MCF 10A (cell line): ENCODE results near the gene FAM50A. TPM values are rescaled to one million over a fixed set of nuclear protein-coding genes. Genes with fewer than 3 reads are reported as not detected.

Source experiments
- BruUV-seq: library from RNA; stranded (reverse); fragments of 400-500 nt; replicated peaks from 2 replicates; lab custom pipeline; 2021; lab: Mats Ljungman, UMichigan
- CTCF ChIA-PET: fragments of 300-600 bp; sonication (Branson Sonifier 250); formaldehyde crosslinking; extraction: SDS; loops from one replicate; lab custom pipeline; 2021; ENCODE audit warnings: antibody characterized with exemption, inconsistent platforms; lab: Yijun Ruan, JAX
- POLR2A ChIA-PET: fragments of 300-600, 350-650 bp; sonication (Branson Sonifier 250); formaldehyde crosslinking; extraction: SDS; loops from one replicate; lab custom pipeline; 2020; ENCODE audit warnings: antibody characterized with exemption, inconsistent platforms; lab: Yijun Ruan, JAX
- DNase-seq: peaks from one replicate; pipeline ENCODE4 v3.0.0-alpha.2; 2018; ENCODE audit not compliant: unreplicated experiment
- H3K27ac Mint-ChIP-seq: one replicate; pipeline ENCODE4 v1.8.0; 2022; ENCODE audit warnings: mild to moderate bottlenecking, low read depth, mixed read lengths; ENCODE audit not compliant: unreplicated experiment
- H3K27me3 Mint-ChIP-seq: one replicate; pipeline ENCODE4 v1.8.0; 2022; ENCODE audit warnings: mixed read lengths; ENCODE audit not compliant: insufficient read depth, unreplicated experiment
- H3K36me3 Mint-ChIP-seq: one replicate; pipeline ENCODE4 v1.8.0; 2022; ENCODE audit warnings: mild to moderate bottlenecking, moderate library complexity, mixed read lengths; ENCODE audit not compliant: insufficient read depth, unreplicated experiment
- H3K4me1 Mint-ChIP-seq: one replicate; pipeline ENCODE4 v1.8.0; 2022; ENCODE audit warnings: mixed read lengths; ENCODE audit not compliant: insufficient read depth, unreplicated experiment
- H3K4me3 Mint-ChIP-seq: one replicate; pipeline ENCODE4 v1.8.0; 2022; ENCODE audit warnings: mild to moderate bottlenecking, moderate library complexity, mixed read lengths; ENCODE audit not compliant: unreplicated experiment
- H3K9me3 Mint-ChIP-seq: one replicate; pipeline ENCODE4 v1.8.0; 2022; ENCODE audit warnings: mixed read lengths; ENCODE audit not compliant: unreplicated experiment
- intact Hi-C: fragments of 100-400 bp; cut with micrococcal nuclease; formaldehyde crosslinking; loops from 2 replicates; pipeline ENCODE4 v1.14.1; 2022
- total RNA-seq: library from RNA; stranded (reverse); gene quantifications from 2 replicates; pipeline ENCODE4 v1.2.3, GENCODE V29; 2022
- TF ChIP-seq, protein P1 (sequence below): fragments of 200-600 bp; IDR thresholded peaks from one replicate; pipeline ENCODE4 v1.8.0; 2022; ENCODE audit warnings: antibody characterized with exemption, mild to moderate bottlenecking; ENCODE audit not compliant: unreplicated experiment

FAM50A gene
- total RNA-seq, 1 experiment from 2014 or later = 62.1 TPM

DNA sequence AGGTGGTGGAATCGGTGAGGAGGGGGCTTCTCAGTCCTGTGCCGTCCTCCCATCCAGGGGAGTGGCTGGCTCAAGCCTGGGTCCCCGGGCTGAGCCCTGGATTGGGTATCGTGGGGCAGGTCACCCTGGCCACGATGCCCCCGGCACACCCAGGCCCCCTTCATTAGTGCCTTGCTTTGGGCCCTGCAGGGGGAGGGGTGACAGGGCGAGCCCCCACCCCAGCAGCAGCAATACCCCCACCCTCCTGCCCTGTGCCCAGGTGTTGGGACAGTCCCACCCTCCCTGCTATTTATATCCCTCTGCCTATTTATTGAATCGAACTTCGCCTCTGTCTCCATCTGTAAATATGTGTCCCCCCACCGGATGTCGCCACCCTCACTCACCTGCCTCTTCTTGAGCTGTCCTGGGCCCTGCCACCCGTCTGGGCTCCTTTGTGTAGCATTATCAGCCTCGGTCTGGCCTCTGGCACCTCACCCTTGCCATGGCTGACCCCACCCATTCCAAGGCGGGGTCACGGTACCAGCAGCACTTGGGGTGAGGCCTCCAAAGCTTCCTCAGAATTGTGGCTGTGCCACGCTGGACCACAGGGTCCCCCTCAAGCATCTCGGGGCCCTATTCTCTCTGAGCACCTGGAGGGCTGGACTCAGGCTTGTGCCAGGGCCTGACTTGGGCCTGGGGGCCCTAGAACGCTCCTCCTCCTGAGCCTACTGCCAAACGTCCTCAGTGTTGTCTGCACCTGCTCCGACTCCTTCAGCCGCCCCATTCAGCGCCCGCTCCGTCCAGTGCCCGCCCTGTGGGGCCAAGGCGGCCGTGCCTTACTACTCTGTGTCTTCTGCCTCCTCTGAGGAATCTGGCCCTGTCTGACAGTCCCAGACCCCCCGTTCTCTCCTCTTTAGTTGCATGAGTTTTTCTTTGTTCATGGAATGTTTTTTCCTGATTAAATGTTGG is 29.0 kb downstream of the FAM50A start:
- POLR2A ChIA-PET = no interaction called here
- Mint-ChIP-seq H3K4me1 (no peaks in the 10 kb centered on the region), H3K27me3 (peaks cover 13% of the 10 kb centered on the region), H3K4me3 (no peak overlapping the region), H3K36me3 (peaks cover 29% of the 10 kb centered on the region), H3K9me3 (no peaks in the 10 kb centered on the region), H3K27ac (no peak overlapping the region)
- DNase-seq = no peak
- TF ChIP-seq, protein P1, sequence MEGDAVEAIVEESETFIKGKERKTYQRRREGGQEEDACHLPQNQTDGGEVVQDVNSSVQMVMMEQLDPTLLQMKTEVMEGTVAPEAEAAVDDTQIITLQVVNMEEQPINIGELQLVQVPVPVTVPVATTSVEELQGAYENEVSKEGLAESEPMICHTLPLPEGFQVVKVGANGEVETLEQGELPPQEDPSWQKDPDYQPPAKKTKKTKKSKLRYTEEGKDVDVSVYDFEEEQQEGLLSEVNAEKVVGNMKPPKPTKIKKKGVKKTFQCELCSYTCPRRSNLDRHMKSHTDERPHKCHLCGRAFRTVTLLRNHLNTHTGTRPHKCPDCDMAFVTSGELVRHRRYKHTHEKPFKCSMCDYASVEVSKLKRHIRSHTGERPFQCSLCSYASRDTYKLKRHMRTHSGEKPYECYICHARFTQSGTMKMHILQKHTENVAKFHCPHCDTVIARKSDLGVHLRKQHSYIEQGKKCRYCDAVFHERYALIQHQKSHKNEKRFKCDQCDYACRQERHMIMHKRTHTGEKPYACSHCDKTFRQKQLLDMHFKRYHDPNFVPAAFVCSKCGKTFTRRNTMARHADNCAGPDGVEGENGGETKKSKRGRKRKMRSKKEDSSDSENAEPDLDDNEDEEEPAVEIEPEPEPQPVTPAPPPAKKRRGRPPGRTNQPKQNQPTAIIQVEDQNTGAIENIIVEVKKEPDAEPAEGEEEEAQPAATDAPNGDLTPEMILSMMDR = no peak
- BruUV-seq = no TSS peak
- CTCF ChIA-PET = interaction anchor here (0.8 to 1.1 kb wide), 2 partner anchors 13 to 116 kb away, joined by 3 to 4 read pairs; partner anchors contain the start of gene UBL4A
- intact Hi-C loops = no loop called here

GRCh38 chrX:154473683-154474082 is 29.7 kb downstream of the FAM50A start:
- ChIA-PET CTCF (interaction anchor here (1.1 kb wide), 1 partner anchor 12 kb away, joined by 4 read pairs; the partner anchor contains the start of gene UBL4A), POLR2A (no interaction called here)
- BruUV-seq = no TSS peak
- no peak for DNase-seq
- peaks cover 13% of the 10 kb centered on the region for H3K27me3 Mint-ChIP-seq
- no peaks in the 10 kb centered on the region for H3K9me3 Mint-ChIP-seq
- H3K27ac Mint-ChIP-seq = no peak overlapping the region
- intact Hi-C loops = no loop called here
- H3K4me1 Mint-ChIP-seq = no peaks in the 10 kb centered on the region
- no peak overlapping the region for H3K4me3 Mint-ChIP-seq
- TF ChIP-seq, protein P1 = no peak
- H3K36me3 Mint-ChIP-seq = peaks cover 29% of the 10 kb centered on the region

GRCh38 chrX:154476821-154477220 is 32.9 kb downstream of the FAM50A start:
- intact Hi-C loops = no loop called here
- H3K27me3 Mint-ChIP-seq = peaks cover 15% of the 10 kb centered on the region
- no peak overlapping the region for H3K27ac Mint-ChIP-seq
- no peak overlapping the region for H3K4me3 Mint-ChIP-seq
- no peaks in the 10 kb centered on the region for H3K9me3 Mint-ChIP-seq
- POLR2A ChIA-PET = interaction anchor here (0.6 to 1.6 kb wide), 4 partner anchors 13 to 94 kb away, joined by 3 to 8 read pairs (median 4); partner anchors contain the start of genes FAM3A and SLC10A3
- CTCF ChIA-PET = interaction anchor here (0.7 to 0.8 kb wide), 2 partner anchors 12 to 28 kb away, joined by 3 read pairs; no protein-coding TSS in a partner anchor
- DNase-seq = no peak
- peaks cover 20% of the 10 kb centered on the region for H3K36me3 Mint-ChIP-seq
- TF ChIP-seq, protein P1 = no peak
- H3K4me1 Mint-ChIP-seq = no peaks in the 10 kb centered on the region
- no TSS peak for BruUV-seq

GRCh38 chrX:154477891-154478477 is 34.0 kb downstream of the FAM50A start:
- ChIA-PET POLR2A (interaction anchor here (0.8 to 1.4 kb wide), 4 partner anchors 9 to 79 kb away, joined by 3 to 6 read pairs (median 6); partner anchors contain the start of genes PLXNA3 and SLC10A3), CTCF (interaction anchor here (0.6 to 1.1 kb wide), 2 partner anchors 56 to 1327 kb away, joined by 3 read pairs; no protein-coding TSS in a partner anchor)
- no peak for DNase-seq
- Mint-ChIP-seq H3K4me1 (peaks cover 7% of the 10 kb centered on the region), H3K4me3 (peak overlapping the region; percentile 72), H3K27me3 (peaks cover 23% of the 10 kb centered on the region), H3K27ac (no peak overlapping the region), H3K36me3 (peaks cover 19% of the 10 kb centered on the region), H3K9me3 (no peaks in the 10 kb centered on the region)
- BruUV-seq = TSS peak; percentile 82
- intact Hi-C loops = no loop called here
- TF ChIP-seq, protein P1 = no peak
